Mesothelial cell of epicardium (in vitro differentiated cells): Measurements from ENCODE around the gene NLRP10. TPM values are rescaled to one million over a fixed set of nuclear protein-coding genes. Genes with fewer than 3 reads are reported as not detected.

Experiments used
- DNase-seq, 2 experiments: peaks; one replicate each; pipeline ENCODE4 v3.0.0; 2021; ENCODE audit warnings: low spot score in 2 of 2; ENCODE audit not compliant: unreplicated experiment in 2 of 2
- H3K27ac Mint-ChIP-seq: 2 replicates; pipeline ENCODE4 v1.8.0; 2021; ENCODE audit warnings: mixed read lengths
- H3K27me3 Mint-ChIP-seq: 2 replicates; pipeline ENCODE4 v1.8.0; 2021; ENCODE audit warnings: low read depth, mixed read lengths
- H3K36me3 Mint-ChIP-seq: 2 replicates; pipeline ENCODE4 v1.8.0; 2021; ENCODE audit warnings: mixed read lengths
- H3K4me1 Mint-ChIP-seq: 2 replicates; pipeline ENCODE4 v1.8.0; 2021; ENCODE audit warnings: mixed read lengths
- H3K4me3 Mint-ChIP-seq: 2 replicates; pipeline ENCODE4 v1.8.0; 2021; ENCODE audit warnings: mild to moderate bottlenecking, moderate library complexity, mixed read lengths
- H3K9me3 Mint-ChIP-seq: 2 replicates; pipeline ENCODE4 v1.8.0; 2021; ENCODE audit warnings: mixed read lengths
- CTCF ChIP-seq: fragments of 200-600 bp; sonication (generic); IDR thresholded peaks from one replicate; pipeline ENCODE4 v1.5.0; 2021; ENCODE audit warnings: antibody characterized with exemption; ENCODE audit not compliant: unreplicated experiment
- total RNA-seq: library from RNA; stranded (reverse); gene quantifications from 3 replicates; pipeline ENCODE4 v1.2.1, GENCODE V29; 2021

NLRP10 gene
- total RNA-seq, 1 donor from 2014 or later, result not detected

- H3K27ac Mint-ChIP-seq, result no peak overlapping the region
- no peaks in the 10 kb centered on the region for H3K36me3 Mint-ChIP-seq
- H3K9me3 Mint-ChIP-seq, result no peaks in the 10 kb centered on the region
These were observed 41.2 kb upstream of the NLRP10 start for GRCh38 chr11:8006349-8006977.

GRCh38 chr11:8005556-8005955, 40.3 kb upstream of the NLRP10 start:
- DNase-seq, result no peak
- H3K27ac Mint-ChIP-seq, result no peak overlapping the region
- no peak overlapping the region for H3K4me3 Mint-ChIP-seq
- no peak for TF ChIP-seq CTCF
- no peaks in the 10 kb centered on the region for H3K9me3 Mint-ChIP-seq
- no peaks in the 10 kb centered on the region for H3K36me3 Mint-ChIP-seq
- no peaks in the 10 kb centered on the region for H3K4me1 Mint-ChIP-seq
- peaks cover 7% of the 10 kb centered on the region for H3K27me3 Mint-ChIP-seq

More at GRCh38 chr11:8006349-8006977, 41.2 kb upstream of the NLRP10 start:
- no peak overlapping the region for H3K4me3 Mint-ChIP-seq
- TF ChIP-seq CTCF, result peak; percentile 59
- peaks cover 14% of the 10 kb centered on the region for H3K27me3 Mint-ChIP-seq
- no peaks in the 10 kb centered on the region for H3K4me1 Mint-ChIP-seq
- peak in 1 of 2 experiments; percentile 58 for DNase-seq

GRCh38 chr11:8004008-8004407, 38.8 kb upstream of the NLRP10 start:
- H3K27ac Mint-ChIP-seq, result no peak overlapping the region
- DNase-seq, result no peak
- no peak overlapping the region for H3K4me3 Mint-ChIP-seq
- no peaks in the 10 kb centered on the region for H3K4me1 Mint-ChIP-seq
- no peaks in the 10 kb centered on the region for H3K9me3 Mint-ChIP-seq
- H3K36me3 Mint-ChIP-seq, result peaks cover 6% of the 10 kb centered on the region
- H3K27me3 Mint-ChIP-seq, result peaks cover 4% of the 10 kb centered on the region
- TF ChIP-seq CTCF, result no peak

GRCh38 chr11:8003187-8003586, 37.9 kb upstream of the NLRP10 start:
- H3K27me3 Mint-ChIP-seq, result peaks cover 4% of the 10 kb centered on the region
- DNase-seq, result no peak
- no peak overlapping the region for H3K4me3 Mint-ChIP-seq
- no peaks in the 10 kb centered on the region for H3K9me3 Mint-ChIP-seq
- H3K27ac Mint-ChIP-seq, result no peak overlapping the region
- peaks cover 9% of the 10 kb centered on the region for H3K36me3 Mint-ChIP-seq
- no peak for TF ChIP-seq CTCF
- no peaks in the 10 kb centered on the region for H3K4me1 Mint-ChIP-seq

GRCh38 chr11:8002676-8003075, 37.4 kb upstream of the NLRP10 start:
- DNase-seq, result no peak
- no peak for TF ChIP-seq CTCF
- Mint-ChIP-seq H3K9me3 (no peaks in the 10 kb centered on the region), H3K4me3 (no peak overlapping the region), H3K27me3 (peaks cover 4% of the 10 kb centered on the region), H3K4me1 (no peaks in the 10 kb centered on the region), H3K27ac (no peak overlapping the region), H3K36me3 (peaks cover 11% of the 10 kb centered on the region)
